Right renal pelvis (tissue), 4 donors: Measurements from ENCODE around the gene ARL6IP6. TPM values are rescaled to one million over a fixed set of nuclear protein-coding genes. Genes with fewer than 3 reads are reported as not detected.
"Not testable (repeated sequence)": the region's sequence is repeated elsewhere in the genome, so short reads cannot be mapped to it uniquely, and the experiment has no call there.

Experiments
- DNase-seq, 4 donors: peaks; one replicate each; pipeline ENCODE4 v3.0.0-alpha.2; 2013; ENCODE audit warnings: low read depth in 4 of 4, low spot score in 3 of 4, missing footprints in 1 of 4
- polyA plus RNA-seq, 4 donors: library from polyadenylated mRNA; unstranded; fragments of 120-200 nt; gene quantifications; one replicate each; pipeline ENCODE4 v1.2.1, GENCODE V29; 2013; ENCODE audit not compliant: insufficient read length in 4 of 4

Gene ARL6IP6
- polyA plus RNA-seq, 4 donors: 59.2 to 79.4 (median 71.6) TPM

DNA sequence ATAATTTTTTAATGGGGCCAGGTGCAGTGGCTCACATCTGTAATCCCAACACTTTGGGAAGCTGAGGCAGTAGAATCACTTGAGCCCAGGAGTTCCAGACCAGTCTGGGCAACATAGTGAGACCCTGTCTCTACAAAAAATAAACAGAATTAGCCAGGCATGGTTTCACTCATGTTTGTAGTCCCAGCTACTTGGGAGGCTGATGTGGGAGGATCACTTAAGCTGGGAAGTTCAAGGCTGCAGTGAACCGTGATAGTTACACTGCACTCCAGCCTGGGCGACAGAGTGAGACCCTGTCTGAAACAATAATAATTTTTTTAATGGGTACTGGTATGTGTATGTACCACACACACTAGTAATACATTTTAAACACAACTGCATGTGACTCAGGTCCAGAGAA lies 2.4 kb downstream of the ARL6IP6 start:
- DNase-seq: no peak

DNA sequence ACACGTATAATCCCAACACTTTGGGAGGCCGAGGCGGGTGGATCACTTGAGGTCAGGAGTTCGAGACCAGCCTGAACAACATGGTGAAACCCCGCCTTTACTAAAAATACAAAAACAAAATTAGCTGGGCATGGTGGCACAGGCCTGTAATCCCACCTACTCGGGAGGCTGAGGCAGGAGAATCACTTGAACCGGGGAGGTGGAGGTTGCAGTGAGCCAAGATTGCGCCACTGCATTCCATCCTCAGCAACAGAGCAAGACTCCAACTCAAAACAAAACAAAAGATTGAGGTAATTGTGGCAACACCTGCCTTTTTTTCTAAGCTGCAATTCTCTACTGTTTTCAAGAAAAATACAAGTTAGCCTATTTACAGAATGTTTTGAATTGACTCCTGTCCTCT lies 4.2 kb downstream of the ARL6IP6 start:
- DNase-seq: not testable (repeated sequence)

DNA sequence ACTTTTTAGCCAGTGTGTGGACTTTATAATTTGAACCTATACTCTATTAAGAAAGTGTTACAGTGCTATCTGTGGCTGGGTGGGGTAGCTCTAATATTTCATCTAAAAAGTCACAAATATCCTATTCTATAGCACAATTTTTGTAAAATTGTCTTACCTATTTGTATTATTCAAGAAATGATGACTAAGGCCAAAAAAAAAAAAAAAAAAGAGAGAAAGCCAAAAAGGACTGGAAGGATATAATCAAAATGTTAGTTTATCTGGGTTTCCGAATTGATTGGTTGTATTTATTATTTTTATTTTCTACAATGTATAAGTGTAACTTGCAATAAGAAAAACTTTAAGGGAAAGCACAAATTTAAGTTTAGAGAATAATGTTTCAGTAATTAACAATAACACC lies 5.5 kb downstream of the ARL6IP6 start:
- no peak for DNase-seq

DNA sequence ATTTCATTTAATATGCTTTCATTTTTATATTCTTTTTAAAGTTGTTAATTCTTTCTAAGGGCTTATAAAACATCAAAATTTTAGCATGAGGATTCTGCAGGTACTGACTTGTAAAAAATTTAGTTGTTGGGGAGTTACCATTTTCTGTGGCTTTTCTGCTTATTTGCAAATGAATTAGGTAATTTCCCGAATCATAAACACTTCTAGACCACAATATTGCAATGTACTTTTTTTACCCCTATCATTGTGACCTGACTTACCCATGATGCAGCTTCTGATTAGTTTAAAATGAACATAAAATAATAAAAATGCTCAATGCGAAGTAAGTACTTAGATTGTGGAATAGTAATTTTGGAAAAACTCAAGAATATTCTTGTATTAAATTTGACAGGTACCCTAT lies 11.4 kb downstream of the ARL6IP6 start:
- DNase-seq: no peak

DNA sequence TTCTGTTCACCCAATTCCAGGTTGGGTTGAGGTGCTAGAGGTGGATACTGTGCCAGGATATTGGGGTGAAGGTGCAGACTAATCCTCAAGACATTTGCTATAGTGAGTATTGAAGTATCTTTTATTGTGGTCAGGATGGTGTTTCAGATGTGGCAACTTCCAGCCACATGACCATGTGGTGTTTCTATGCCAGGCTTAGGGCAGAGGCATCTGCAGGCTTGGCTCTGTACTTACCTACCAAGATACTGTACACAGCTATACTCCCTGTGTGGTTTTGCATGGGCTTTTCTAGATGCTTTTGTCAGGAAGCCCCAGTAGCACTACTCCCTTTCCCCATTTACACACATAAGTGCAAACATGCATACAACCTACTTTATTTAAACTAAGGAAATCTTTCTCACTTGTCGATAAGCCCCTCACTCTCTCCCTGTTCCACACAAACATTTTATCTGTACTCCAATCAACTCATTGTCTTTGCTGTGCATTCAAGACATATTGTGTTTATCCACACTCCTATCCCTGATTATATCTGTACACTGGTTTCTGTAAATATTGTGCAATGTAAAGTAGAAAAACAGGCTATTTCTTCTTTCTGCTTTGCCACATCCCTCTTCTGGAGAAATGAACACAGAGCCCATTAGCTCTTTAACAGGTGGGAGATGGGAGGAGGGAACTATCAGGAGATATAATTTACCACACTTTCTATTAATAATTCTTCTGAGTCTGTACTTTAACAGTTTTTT lies 12.3 kb downstream of the ARL6IP6 start:
- no peak for DNase-seq

GRCh38 chr2:152737509-152737908 lies 19.1 kb downstream of the ARL6IP6 start:
- not testable (repeated sequence) for DNase-seq

DNA sequence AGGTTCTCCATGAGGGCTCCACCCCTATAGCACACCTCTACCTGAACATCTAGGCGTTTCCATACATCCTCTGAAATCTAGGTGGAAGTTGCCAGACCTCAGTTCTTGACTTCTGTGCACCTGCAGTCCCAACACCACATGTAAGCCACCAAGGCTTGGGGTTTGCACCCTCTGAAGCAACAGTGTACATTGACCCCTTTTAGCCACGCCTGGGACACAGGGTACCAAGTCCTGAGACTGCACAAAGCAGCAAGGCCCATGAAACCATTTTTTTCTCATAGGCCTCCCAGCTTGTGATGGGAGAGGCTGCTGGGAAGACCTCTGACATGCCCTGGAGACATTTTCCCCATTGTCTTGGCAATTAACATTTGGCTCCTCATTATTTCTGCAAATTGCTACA lies 20.0 kb downstream of the ARL6IP6 start:
- DNase-seq: no peak

GRCh38 chr2:152739705-152740104 lies 21.3 kb downstream of the ARL6IP6 start:
- not testable (repeated sequence) for DNase-seq

DNA sequence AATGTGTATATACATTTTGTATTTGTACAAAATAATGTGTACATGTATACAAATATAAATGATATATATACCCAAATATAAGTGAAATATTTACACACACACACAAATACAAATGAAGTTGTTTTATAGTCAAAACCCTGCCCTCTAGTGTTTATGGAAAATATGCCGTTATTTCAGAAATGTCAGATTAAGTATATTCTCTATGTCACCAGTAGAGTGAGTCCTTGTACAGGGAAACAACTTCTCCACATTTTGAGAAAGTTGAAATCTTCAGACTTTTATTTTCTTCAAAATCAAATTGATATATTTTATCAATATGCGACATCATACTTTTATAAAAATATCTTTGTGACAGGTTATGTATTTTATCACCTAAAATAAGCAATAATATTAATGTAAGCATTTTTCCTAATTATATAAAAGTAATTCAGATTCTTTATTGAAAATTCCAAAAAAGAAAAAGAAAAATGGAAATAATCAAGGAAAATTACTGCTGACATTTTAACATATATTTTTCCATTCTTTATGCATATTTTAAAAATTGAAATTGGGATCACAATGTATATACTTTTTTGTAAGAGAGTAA lies 22.4 kb downstream of the ARL6IP6 start:
- peak in 2 of 4 donors; percentile 16 to 20 for DNase-seq

- no peak for DNase-seq
These were observed 24.6 kb downstream of the ARL6IP6 start for GRCh38 chr2:152743002-152743401.

DNA sequence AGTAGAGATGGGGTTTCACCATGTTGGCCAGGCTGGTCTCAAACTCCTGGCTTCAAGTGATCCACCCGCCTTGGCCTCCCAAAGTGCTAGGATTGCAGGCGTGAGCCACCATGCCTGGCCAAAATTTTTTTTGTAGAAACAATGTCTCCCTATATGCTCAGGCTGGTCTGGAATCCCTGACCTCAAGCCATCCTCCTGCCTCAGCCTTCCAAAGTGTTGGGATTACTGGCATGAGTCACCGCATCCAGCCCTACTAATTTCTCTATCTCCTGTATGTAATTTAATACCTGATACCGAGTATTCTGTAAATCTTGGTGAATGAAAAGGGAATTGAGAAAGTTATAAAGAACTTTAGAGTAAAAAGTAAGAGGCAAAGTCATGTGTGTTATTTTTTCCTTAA lies 29.3 kb downstream of the ARL6IP6 start:
- DNase-seq: not testable (repeated sequence)

- DNase-seq: peak in 2 of 4 donors; percentile 3 to 11
These were observed 36.6 kb downstream of the ARL6IP6 start for GRCh38 chr2:152755029-152755428.

GRCh38 chr2:152759290-152760072 lies 41.1 kb downstream of the ARL6IP6 start:
- no peak for DNase-seq

DNA sequence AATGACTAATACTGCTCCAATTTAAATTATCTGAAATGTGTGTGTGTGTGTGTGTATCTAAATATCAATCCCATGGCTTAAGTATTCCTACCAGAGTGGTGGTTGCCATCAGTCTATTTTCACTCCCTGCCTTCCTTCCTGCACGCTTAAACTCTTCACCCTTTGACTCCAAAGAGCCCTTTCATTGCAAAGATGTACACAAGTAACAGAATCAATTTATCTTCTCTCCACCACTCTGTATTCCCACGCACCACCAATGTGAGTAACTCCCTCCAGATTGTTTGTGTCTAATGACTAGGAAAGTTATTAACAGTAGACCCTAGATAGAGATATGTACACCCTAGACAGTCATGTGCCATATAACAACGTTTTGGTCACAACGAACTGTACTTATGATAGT lies 42.8 kb downstream of the ARL6IP6 start:
- no peak for DNase-seq

DNA sequence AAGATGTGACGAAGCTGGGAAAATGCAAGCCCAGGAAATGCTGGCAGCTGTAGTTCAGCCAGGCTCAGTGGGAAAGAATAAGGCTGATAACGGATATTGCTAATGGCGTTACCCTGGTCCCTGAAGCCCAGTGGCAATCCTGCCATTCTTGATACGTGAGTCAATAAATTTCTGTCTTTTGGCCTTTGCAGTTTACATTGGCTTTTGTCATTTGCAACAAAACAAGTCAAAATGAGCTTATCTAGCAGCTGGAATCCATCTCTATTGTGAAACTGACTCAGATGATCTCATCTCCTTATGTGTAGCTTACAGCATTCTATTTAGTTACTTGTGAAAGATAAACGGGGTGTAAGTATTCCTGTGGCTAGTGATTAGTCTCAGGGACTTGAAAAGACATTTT lies 43.8 kb downstream of the ARL6IP6 start:
- DNase-seq: no peak

DNA sequence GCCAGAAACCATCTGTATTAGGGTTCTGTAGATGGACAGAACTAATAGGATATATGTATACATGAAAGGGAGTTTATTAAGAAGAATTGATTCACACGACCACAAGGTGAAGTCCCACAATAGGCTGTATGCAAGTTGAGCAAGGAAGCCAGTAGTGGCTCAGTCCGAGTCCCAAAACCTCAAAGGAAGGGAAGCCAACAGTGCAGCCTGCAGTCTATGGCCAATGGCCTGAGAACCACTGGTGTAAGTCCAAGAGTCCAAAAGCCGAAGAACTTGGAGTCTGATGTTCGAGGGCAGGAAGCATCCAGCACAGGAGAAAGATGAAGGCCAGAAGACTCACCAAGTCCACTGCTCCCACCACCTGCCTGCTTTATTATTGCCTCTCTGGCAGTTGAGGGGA lies 44.8 kb downstream of the ARL6IP6 start:
- DNase-seq: not testable (repeated sequence)

- no peak for DNase-seq
These were observed 45.2 kb downstream of the ARL6IP6 start for GRCh38 chr2:152763651-152764050.

DNA sequence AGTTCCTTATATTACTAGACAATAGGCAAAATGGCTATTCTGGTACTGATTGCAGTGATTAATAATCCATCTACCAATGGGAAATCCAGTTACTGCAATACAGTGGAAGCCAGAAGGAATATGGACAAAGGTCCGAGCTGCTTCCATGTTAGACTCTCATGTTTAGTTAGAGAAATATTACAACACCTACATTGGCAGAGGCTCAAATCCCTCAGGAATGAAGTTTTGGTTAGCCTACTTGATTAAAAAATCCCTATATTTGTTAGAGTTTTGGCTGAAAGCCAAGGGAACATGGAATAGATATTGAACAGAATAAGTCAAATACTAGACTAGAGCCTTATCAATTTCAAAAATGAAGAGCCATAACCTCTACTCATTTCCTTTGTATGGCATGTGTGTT lies 48.5 kb downstream of the ARL6IP6 start:
- no peak for DNase-seq

- DNase-seq: no peak
These were observed 62.8 kb downstream of the ARL6IP6 start for GRCh38 chr2:152781175-152781574.

DNA sequence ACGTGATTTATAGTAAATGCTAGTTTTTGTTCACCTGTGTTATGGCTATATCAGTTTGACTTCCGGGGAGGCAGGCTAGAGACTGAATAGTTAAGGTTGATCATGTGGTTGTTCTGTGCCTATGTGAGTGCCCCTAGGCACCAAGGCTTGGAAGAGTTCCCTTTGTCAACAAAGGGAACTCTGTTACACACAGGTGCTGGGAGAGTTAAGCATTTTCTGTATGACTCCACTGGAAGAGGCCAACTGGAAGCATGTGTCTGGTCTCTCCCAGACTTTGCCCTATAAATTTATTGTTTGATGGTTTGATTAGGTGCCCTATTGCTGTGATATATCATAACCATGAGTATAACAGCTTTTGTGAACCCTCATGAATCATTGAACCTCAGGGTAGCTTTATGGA lies 63.8 kb downstream of the ARL6IP6 start:
- no peak for DNase-seq

GRCh38 chr2:152790883-152791282 lies 72.5 kb downstream of the ARL6IP6 start:
- DNase-seq: no peak

GRCh38 chr2:152791979-152792378 lies 73.6 kb downstream of the ARL6IP6 start:
- DNase-seq: no peak
